COLO668 (cell line): ENCODE results near the gene CDH26.

Experiments
- DNase-seq: peaks from one replicate; lab custom pipeline; 2025; ENCODE audit not compliant: unreplicated experiment; lab: John Stamatoyannopoulos, UW

The CDH26 gene

GRCh38 chr20:59977086-59977485 lies 18.9 kb downstream of the CDH26 start:
- DNase-seq = no peak

GRCh38 chr20:59983076-59983475 lies 24.9 kb downstream of the CDH26 start:
- no peak for DNase-seq

DNA sequence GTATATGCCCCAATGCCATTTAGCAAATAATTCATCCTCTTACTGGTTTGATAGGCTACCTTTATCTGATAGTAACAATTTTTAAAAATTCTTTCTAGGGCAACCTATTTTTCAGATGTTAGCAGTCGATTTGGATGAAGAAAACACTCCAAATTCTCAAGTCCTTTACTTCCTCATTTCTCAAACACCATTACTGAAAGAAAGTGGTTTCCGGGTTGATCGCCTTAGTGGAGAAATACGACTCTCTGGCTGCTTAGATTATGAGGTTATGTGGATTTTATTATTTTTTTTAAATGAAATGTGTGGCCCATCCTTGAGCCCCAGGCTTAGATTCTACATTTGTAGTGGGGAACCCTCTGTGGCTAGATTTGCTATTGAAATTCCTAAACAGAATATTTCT lies 26.3 kb downstream of the CDH26 start:
- no peak for DNase-seq

GRCh38 chr20:59985164-59985563 lies 26.9 kb downstream of the CDH26 start:
- no peak for DNase-seq

DNA sequence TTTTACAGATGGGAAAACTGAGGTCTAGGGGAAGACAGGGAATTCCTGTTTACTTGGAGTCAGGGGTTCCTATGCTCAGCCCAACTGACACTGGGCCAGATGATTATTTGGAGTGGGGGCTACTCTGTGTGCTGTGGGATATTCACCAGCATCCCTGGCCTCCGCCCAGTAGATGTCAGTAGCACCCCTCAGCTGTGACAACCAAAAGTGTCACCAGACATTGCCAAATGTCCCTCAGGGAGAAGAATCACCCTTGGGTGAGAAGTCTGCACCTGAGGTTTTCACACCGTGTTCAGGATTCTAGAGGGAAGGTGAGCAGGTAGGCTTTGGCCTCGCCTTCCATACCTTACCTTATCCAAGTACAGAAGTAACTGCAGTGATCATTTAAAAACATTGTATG lies 27.6 kb downstream of the CDH26 start:
- peak; percentile 17 for DNase-seq

DNA sequence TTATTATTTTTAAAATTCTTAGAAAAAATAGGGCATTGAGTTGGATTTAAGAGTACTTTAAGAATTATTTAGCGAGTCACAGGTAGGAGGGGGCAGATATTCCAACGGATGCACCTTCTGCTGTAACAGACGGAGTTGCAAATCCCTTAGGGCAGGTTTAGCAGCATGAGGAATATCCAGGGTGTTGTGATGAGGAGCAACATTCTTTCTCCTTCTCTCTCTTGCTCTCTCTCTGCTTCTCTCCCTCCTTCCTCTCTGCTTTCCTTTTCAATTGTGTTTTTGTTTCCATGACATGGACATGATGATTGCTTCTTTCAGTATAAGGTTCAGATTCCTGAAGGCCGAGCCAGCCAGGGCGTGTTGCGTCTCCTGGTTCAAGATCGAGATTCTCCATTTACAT lies 28.9 kb downstream of the CDH26 start:
- DNase-seq = no peak

- DNase-seq = peak; percentile 85
Observed at GRCh38 chr20:59988141-59988540, 29.9 kb downstream of the CDH26 start.

DNA sequence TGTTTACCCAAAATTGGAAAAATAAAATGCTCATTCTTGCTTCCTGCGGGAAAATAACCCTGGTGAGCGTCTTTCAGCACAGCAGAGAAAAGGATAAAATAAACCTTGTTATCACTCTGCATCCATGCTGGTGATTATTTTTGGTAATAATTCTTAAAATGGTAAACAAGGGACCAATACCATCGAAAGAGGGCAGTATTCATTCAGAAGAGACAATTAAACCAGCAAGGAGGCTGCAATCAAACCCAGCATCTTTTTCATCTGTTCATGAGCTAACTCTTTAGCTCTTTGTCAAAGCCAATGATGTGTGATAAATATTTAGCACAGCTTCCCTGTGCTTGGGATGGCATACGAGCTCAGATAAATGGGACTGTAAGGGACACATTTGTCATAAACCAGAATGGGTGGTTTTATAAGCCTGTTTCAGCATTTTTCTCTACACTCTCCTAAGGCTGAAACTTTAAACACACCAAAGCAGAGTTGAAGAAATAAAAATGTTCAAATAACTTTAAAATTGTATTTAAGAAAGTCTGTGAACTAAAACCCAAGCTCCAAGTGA lies 34.4 kb downstream of the CDH26 start:
- DNase-seq = no peak

DNA sequence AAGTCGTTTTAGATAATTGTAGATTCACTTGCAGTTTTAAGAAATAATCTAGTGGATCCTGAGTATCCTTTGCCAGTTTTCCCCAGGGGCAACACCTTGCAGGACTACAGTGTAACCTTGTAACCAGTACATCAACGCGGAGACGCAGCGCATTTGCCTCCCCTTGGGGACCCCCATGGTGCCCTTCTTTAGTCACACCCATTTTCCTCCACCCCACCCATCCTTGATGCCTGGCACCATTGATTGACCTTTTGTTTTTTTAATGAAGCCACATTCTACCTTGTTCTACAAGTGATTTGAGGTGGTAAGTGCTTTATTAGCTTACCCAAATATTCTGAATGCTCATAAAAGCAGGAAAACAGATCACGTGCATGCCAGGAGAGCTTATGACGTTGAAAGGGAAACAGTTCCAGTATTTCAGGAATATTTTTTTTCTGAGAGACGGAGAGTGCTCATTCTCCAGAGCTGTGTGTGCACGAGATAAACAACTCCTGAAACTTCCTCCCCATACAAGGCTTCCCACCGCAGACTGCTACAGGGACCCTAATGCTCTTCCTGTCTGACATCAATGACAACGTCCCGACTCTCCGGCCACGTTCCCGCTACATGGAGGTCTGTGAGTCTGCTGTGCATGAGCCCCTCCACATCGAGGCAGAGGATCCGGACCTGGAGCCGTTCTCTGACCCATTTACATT lies 35.7 kb downstream of the CDH26 start:
- no peak for DNase-seq

DNA sequence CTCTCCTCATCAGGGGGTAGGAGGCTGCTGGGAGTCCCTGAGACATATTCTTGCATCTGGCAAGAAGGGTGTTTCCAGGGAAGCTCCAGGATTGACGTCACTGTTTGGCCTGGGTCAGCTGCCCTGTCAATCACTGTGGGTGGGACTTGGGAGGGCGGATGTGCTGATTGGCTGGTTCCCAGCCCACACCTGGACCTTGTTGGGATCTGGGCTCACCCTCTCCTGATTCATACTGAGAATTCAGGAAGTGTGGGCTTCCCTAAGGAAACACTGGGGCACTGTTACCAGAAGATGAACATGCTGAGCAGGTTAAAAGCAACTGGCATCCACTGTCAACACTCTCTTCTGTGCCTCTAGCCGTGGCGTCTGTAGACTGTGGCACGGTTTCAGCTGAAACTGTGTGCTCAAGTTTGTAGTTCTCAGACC lies 36.5 kb downstream of the CDH26 start:
- peak; percentile 14 for DNase-seq

- no peak for DNase-seq
Observed at GRCh38 chr20:59996108-59996507, 37.9 kb downstream of the CDH26 start.

DNA sequence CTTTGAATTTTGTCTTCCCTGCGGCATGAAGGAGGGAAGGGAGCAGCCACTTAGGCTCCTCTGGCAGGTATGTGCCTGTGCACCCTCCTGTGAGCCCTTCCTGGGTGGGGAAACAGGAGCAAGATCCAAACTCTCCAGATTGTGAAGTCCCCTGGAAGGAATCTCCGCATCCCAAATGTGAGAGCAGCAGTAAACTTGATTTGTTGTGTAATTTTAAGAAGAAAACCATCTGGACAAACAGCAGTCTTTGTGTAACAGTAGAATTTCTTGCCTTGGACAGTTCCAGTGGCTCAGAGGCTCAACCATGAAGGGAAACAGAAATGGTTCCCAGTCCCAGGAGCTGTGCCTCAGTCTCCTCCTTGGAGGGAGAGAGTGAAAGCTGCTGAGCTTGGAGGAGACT lies 39.7 kb downstream of the CDH26 start:
- DNase-seq = no peak

- DNase-seq = no peak
Observed at GRCh38 chr20:59999502-59999901, 41.3 kb downstream of the CDH26 start.

- no peak for DNase-seq
Observed at GRCh38 chr20:60000271-60001042, 42.2 kb downstream of the CDH26 start.

- peak; percentile 42 for DNase-seq
Observed at GRCh38 chr20:60001108-60001507, 42.9 kb downstream of the CDH26 start.

GRCh38 chr20:60003776-60004175 lies 45.6 kb downstream of the CDH26 start:
- no peak for DNase-seq

GRCh38 chr20:60006261-60006660 lies 48.0 kb downstream of the CDH26 start:
- DNase-seq = no peak

- DNase-seq = no peak
Observed at GRCh38 chr20:60007464-60007863, 49.2 kb downstream of the CDH26 start.

DNA sequence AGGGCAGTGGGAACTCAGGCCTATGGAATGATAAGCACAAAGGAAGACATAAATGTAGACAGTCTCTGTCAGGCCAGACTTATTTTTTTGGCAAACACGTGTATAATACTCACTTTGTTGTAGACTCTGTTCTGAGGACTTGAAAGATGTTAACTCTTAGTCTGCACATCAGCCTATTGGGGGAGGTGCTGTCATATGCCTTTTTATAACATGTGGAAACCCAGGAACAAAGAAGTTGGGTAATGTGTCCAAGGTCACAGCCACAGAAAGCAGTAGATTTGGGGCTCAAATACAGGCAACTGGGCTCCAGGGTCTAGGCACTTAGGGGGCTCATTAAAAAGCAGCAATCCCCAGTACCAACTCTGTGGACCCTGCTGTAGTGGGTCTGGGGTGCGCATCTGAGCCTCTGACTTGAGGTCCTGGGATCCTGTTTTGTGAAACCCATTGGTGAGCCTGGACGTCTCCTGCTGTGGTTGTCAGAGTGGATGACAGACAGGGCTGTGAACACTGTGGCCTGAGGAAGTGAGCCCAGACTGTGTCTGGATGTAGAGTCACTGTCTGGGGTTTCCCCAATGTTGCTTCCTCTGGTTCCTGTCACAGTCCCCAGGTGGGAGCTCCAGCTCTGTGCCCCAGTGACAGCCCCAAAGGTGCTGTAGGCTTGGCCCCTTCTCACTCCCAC lies 50.0 kb downstream of the CDH26 start:
- no peak for DNase-seq

GRCh38 chr20:60009318-60009717 lies 51.1 kb downstream of the CDH26 start:
- DNase-seq = no peak

- no peak for DNase-seq
Observed at GRCh38 chr20:60009826-60010616, 51.8 kb downstream of the CDH26 start.
